H9 (cell line): Measurements from ENCODE around the gene MYO5B. TPM values are rescaled to one million over a fixed set of nuclear protein-coding genes. Genes with fewer than 3 reads are reported as not detected.

Experiments
- DNase-seq: peaks from one replicate; pipeline ENCODE4 v3.0.0-alpha.2; 2017
- H2AFZ ChIP-seq: one replicate; pipeline ENCODE4 v1.6.1; 2013; ENCODE audit warnings: mild to moderate bottlenecking, low read length, control low read depth, moderate library complexity
- H2AK5ac ChIP-seq: 2 replicates; pipeline ENCODE4 v1.6.1; 2013; ENCODE audit warnings: low read length, control low read depth, mixed read lengths; ENCODE audit not compliant: insufficient read length
- H2BK120ac ChIP-seq: one replicate; pipeline ENCODE4 v1.6.1; 2013; ENCODE audit warnings: low read depth, mild to moderate bottlenecking, low read length, control low read depth, inconsistent platforms; ENCODE audit not compliant: poor library complexity, severe bottlenecking
- H2BK12ac ChIP-seq: 2 replicates; pipeline ENCODE4 v1.6.1; 2013; ENCODE audit warnings: low read length, control low read depth, mixed read lengths, low read depth; ENCODE audit not compliant: insufficient read length
- H2BK15ac ChIP-seq: 2 replicates; pipeline ENCODE4 v1.6.1; 2013; ENCODE audit warnings: low read depth, low read length, control low read depth
- H2BK20ac ChIP-seq: one replicate; pipeline ENCODE4 v1.6.1; 2013; ENCODE audit warnings: low read depth, mild to moderate bottlenecking, low read length, control low read depth, inconsistent platforms; ENCODE audit not compliant: poor library complexity, severe bottlenecking
- H2BK5ac ChIP-seq: 2 replicates; pipeline ENCODE4 v1.6.1; 2013; ENCODE audit warnings: low read length, control low read depth, mixed read lengths; ENCODE audit not compliant: insufficient read length
- H3K14ac ChIP-seq: 2 replicates; pipeline ENCODE4 v1.6.1; 2013; ENCODE audit warnings: low read length, control low read depth; ENCODE audit not compliant: insufficient read depth
- H3K18ac ChIP-seq: 2 replicates; pipeline ENCODE4 v1.6.1; 2013; ENCODE audit warnings: low read depth, mild to moderate bottlenecking, mixed read lengths, low read length, control low read depth; ENCODE audit not compliant: insufficient read length
- H3K23ac ChIP-seq: 2 replicates; pipeline ENCODE4 v1.6.1; 2013; ENCODE audit warnings: low read length, control low read depth, mixed read lengths, low read depth; ENCODE audit not compliant: insufficient read length
- H3K23me2 ChIP-seq: 2 replicates; pipeline ENCODE4 v1.6.1; 2013; ENCODE audit warnings: low read depth, mild to moderate bottlenecking, mixed read lengths, low read length, control low read depth; ENCODE audit not compliant: insufficient read length, poor library complexity, severe bottlenecking
- H3K27ac ChIP-seq: 2 replicates; pipeline ENCODE4 v1.5.1; 2013; ENCODE audit warnings: low read length, control low read depth, mixed read lengths, low read depth; ENCODE audit not compliant: insufficient read length
- H3K27me3 ChIP-seq: 2 replicates; pipeline ENCODE4 v1.6.1; 2013; ENCODE audit warnings: low read length, control low read depth, inconsistent platforms; ENCODE audit not compliant: insufficient read depth
- H3K4ac ChIP-seq: 2 replicates; pipeline ENCODE4 v1.6.1; 2013; ENCODE audit warnings: low read depth, mild to moderate bottlenecking, control low read depth, inconsistent platforms, low read length, moderate library complexity
- H3K4me1 ChIP-seq: 2 replicates; pipeline ENCODE4 v1.6.1; 2013; ENCODE audit warnings: low read length, control low read depth, inconsistent platforms; ENCODE audit not compliant: insufficient read depth
- H3K4me2 ChIP-seq: 2 replicates; pipeline ENCODE4 v1.6.1; 2013; ENCODE audit warnings: low read length, control low read depth, mixed read lengths; ENCODE audit not compliant: insufficient read length, insufficient read depth
- H3K56ac ChIP-seq: 2 replicates; pipeline ENCODE4 v1.6.1; 2013; ENCODE audit warnings: low read depth, mild to moderate bottlenecking, mixed read lengths, low read length, control low read depth; ENCODE audit not compliant: insufficient read length
- H3K79me1 ChIP-seq: 2 replicates; pipeline ENCODE4 v1.6.1; 2013; ENCODE audit warnings: low read depth, mild to moderate bottlenecking, moderate library complexity, low read length, control low read depth, inconsistent platforms; ENCODE audit not compliant: insufficient read depth, poor library complexity, severe bottlenecking
- H3K79me2 ChIP-seq: 2 replicates; pipeline ENCODE4 v1.6.1; 2013; ENCODE audit warnings: low read length, control low read depth, inconsistent platforms; ENCODE audit not compliant: insufficient read depth
- H3K9ac ChIP-seq: 2 replicates; pipeline ENCODE4 v1.6.1; 2013; ENCODE audit warnings: low read length, control low read depth, mixed read lengths; ENCODE audit not compliant: insufficient read length; ENCODE audit errors: extremely low read depth
- H3K9me3 ChIP-seq: one replicate; pipeline ENCODE4 v1.6.1; 2013; ENCODE audit warnings: low read depth, low read length, inconsistent platforms; ENCODE audit not compliant: control insufficient read depth
- H3T11ph ChIP-seq: one replicate; pipeline ENCODE4 v1.6.1; 2013; ENCODE audit warnings: mild to moderate bottlenecking, low read length, control low read depth, inconsistent platforms
- H4K20me1 ChIP-seq: one replicate; pipeline ENCODE4 v1.6.1; 2013; ENCODE audit not compliant: control insufficient read depth, insufficient read length, insufficient read depth
- H4K5ac ChIP-seq: 2 replicates; pipeline ENCODE4 v1.6.1; 2013; ENCODE audit warnings: low read depth, mild to moderate bottlenecking, mixed read lengths, low read length, control low read depth; ENCODE audit not compliant: insufficient read length
- H4K8ac ChIP-seq: replicated peaks from 2 replicates; pipeline ENCODE4 v1.6.1; 2013; ENCODE audit warnings: low read length, control low read depth, mixed read lengths, low read depth; ENCODE audit not compliant: insufficient read length
- H4K91ac ChIP-seq: 2 replicates; pipeline ENCODE4 v1.6.1; 2013; ENCODE audit warnings: low read depth, mild to moderate bottlenecking, moderate library complexity, mixed read lengths, low read length, control low read depth; ENCODE audit not compliant: insufficient read length
- H3K27ac Mint-ChIP-seq, 3 experiments: 2 replicates in 2 of 3; 3 replicates in 1 of 3; pipeline ENCODE4 v1.8.0; 2020 to 2021; ENCODE audit warnings: mixed read lengths in 3 of 3, mild to moderate bottlenecking in 1 of 3, moderate library complexity in 1 of 3
- H3K27me3 Mint-ChIP-seq: 2 replicates; pipeline ENCODE4 v1.8.0; 2021; ENCODE audit warnings: low read depth, mild to moderate bottlenecking, moderate library complexity, mixed read lengths
- H3K36me3 Mint-ChIP-seq, 3 experiments: 2 replicates in 2 of 3; 3 replicates in 1 of 3; pipeline ENCODE4 v1.8.0; 2020 to 2021; ENCODE audit warnings: low read depth in 3 of 3, mixed read lengths in 3 of 3; ENCODE audit not compliant: insufficient read depth in 1 of 3
- H3K4me1 Mint-ChIP-seq, 2 experiments: 2 replicates each; pipeline ENCODE4 v1.8.0; 2020; ENCODE audit warnings: mixed read lengths in 2 of 2
- H3K4me3 Mint-ChIP-seq, 2 experiments: 2 replicates in 1 of 2; 3 replicates in 1 of 2; pipeline ENCODE4 v1.8.0; 2020 to 2021; ENCODE audit warnings: mild to moderate bottlenecking in 2 of 2, mixed read lengths in 2 of 2, moderate library complexity in 1 of 2
- H3K9me3 Mint-ChIP-seq, 2 experiments: 2 replicates in 1 of 2; 3 replicates in 1 of 2; pipeline ENCODE4 v1.8.0; 2020; ENCODE audit warnings: mild to moderate bottlenecking in 2 of 2, mixed read lengths in 2 of 2, moderate library complexity in 1 of 2
- CTCF ChIP-seq: fragments of 200-600 bp; sonication (generic); conservative IDR thresholded peaks from 3 replicates; pipeline ENCODE4 v1.8.0; 2021; ENCODE audit warnings: antibody characterized with exemption, mild to moderate bottlenecking
- WGBS: extraction: QIAGEN DNeasy Blood & Tissue Kit; methylation state at CpG from one replicate; pipeline ENCODE4 v1.1.7; 2013; ENCODE audit warnings: missing lambda C conversion rate, low lambda C conversion rate, mixed read lengths; ENCODE audit not compliant: insufficient read length; ENCODE audit errors: extremely low coverage; 5-methylcytosine and 5-hydroxymethylcytosine counted together
- total RNA-seq: library from RNA; stranded (reverse); gene quantifications from 2 replicates; pipeline ENCODE4 v1.2.1, GENCODE V29; 2021

The MYO5B gene
- total RNA-seq, 1 experiment from 2014 or later = 9.3 TPM

GRCh38 chr18:50058731-50059130 is 136.2 kb downstream of the MYO5B start:
- Mint-ChIP-seq H3K36me3 (no peaks in the 10 kb centered on the region; a peak in 1 of 7 replicates), H3K4me3 (no peak overlapping the region), H3K27ac (no peak overlapping the region), H3K27me3 (peaks cover 2% of the 10 kb centered on the region; the same call in 1 of the 2 replicates), H3K9me3 (no peaks in the 10 kb centered on the region), H3K4me1 (peaks cover 4 to 6% of the 10 kb centered on the region in 2 experiments)
- Histone ChIP-seq H3K4me2 (no peak overlapping the region), H3K79me2 (no peaks in the 10 kb centered on the region), H3K18ac (no peak overlapping the region), H4K8ac (no peak overlapping the region), H2BK15ac (no peak overlapping the region), H3K14ac (no peak overlapping the region), H2AK5ac (no peak overlapping the region), H3K4ac (no peak overlapping the region), H3K27me3 (no peaks in the 10 kb centered on the region), H3K23me2 (no peaks in the 10 kb centered on the region), H2BK5ac (no peak overlapping the region), H4K91ac (no peak overlapping the region), H3K9me3 (no peaks in the 10 kb centered on the region), H2AFZ (no peak overlapping the region), H3K79me1 (no peaks in the 10 kb centered on the region), H2BK20ac (no peak overlapping the region), H3K23ac (no peak overlapping the region), H2BK120ac (no peak overlapping the region), H3K27ac (no peak overlapping the region), H3K4me1 (no peaks in the 10 kb centered on the region), H3K9ac (no peak overlapping the region), H3T11ph (no peak overlapping the region), H4K20me1 (no peaks in the 10 kb centered on the region), H2BK12ac (no peak overlapping the region), H4K5ac (no peak overlapping the region), H3K56ac (no peak overlapping the region)
- TF ChIP-seq CTCF = no peak
- no peak for DNase-seq
- WGBS = no CpG with 5 or more reads among the region's 4 CpGs
